Neural cell (in vitro differentiated cells): ENCODE measurements around the gene KATNA1.

Source experiments
- EP300 ChIP-seq: fragments of 450-650 bp; conservative IDR thresholded peaks from 2 replicates; pipeline ENCODE4 v1.6.1; 2014; ENCODE audit warnings: antibody characterized with exemption, mild to moderate bottlenecking, moderate library complexity; ENCODE audit not compliant: poor library complexity, severe bottlenecking
- POLR2AphosphoS5 ChIP-seq: IDR thresholded peaks from 2 replicates; pipeline ENCODE4 v1.6.1; 2012
- TF ChIP-seq, protein P1 (sequence below): fragments of 450-650 bp; IDR thresholded peaks from 2 replicates; pipeline ENCODE4 v1.5.1; 2014; ENCODE audit warnings: antibody characterized with exemption, mild to moderate bottlenecking, moderate library complexity; ENCODE audit not compliant: poor library complexity, severe bottlenecking

DNA sequence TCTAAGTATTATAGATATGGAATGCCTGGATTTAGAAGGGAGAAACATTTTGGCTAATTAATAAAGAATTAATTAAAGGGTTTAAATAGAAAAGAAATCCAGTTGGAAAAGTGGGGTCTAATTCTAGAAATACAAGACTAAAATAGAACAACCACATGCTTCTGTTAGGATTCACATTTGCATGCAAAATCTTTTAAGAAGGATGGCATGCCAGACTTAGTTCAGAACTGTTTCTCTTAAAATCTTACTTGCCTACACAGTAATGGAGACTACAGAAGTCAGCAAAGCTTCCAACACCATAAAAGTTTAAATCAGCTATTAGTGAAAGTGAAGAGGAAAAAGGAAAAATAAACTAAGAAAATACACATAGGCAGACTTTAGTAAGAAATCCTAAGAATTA is 32.7 kb upstream of the KATNA1 start:
- TF ChIP-seq POLR2AphosphoS5 (no peak), EP300 (no peak)
- TF ChIP-seq, protein P1, sequence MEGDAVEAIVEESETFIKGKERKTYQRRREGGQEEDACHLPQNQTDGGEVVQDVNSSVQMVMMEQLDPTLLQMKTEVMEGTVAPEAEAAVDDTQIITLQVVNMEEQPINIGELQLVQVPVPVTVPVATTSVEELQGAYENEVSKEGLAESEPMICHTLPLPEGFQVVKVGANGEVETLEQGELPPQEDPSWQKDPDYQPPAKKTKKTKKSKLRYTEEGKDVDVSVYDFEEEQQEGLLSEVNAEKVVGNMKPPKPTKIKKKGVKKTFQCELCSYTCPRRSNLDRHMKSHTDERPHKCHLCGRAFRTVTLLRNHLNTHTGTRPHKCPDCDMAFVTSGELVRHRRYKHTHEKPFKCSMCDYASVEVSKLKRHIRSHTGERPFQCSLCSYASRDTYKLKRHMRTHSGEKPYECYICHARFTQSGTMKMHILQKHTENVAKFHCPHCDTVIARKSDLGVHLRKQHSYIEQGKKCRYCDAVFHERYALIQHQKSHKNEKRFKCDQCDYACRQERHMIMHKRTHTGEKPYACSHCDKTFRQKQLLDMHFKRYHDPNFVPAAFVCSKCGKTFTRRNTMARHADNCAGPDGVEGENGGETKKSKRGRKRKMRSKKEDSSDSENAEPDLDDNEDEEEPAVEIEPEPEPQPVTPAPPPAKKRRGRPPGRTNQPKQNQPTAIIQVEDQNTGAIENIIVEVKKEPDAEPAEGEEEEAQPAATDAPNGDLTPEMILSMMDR = no peak
